Stomach (tissue), 9 donors: Measurements from ENCODE around the gene DEGS1. TPM values are rescaled to one million over a fixed set of nuclear protein-coding genes. Genes with fewer than 3 reads are reported as not detected.

ENCODE experiments used
- DNase-seq, 2 donors: peaks; one replicate each; pipeline versions ENCODE4 v3.0.0 to v3.0.0-alpha.2; 2013 to 2019
- H3K27ac ChIP-seq, 5 donors: fragments of 200-600 bp in 4 of 5; sonication (generic) in 4 of 5; one replicate each; pipeline ENCODE4 v1.5.1; 2013 to 2019; ENCODE audit warnings: mild to moderate bottlenecking in 1 of 5, moderate library complexity in 1 of 5
- H3K27me3 ChIP-seq, 3 donors: fragments of 200-600 bp; sonication (generic); one replicate each; pipeline ENCODE4 v1.5.1; 2017 to 2019; ENCODE audit warnings: mixed run types in 1 of 3
- H3K36me3 ChIP-seq, 4 donors: fragments of 200-600 bp; sonication (generic); 1 replicate in 3 of 4; 2 replicates in 1 of 4; pipeline ENCODE4 v1.5.1; 2016 to 2019
- H3K4me1 ChIP-seq, 4 donors: fragments of 200-600 bp; sonication (generic); one replicate each; pipeline ENCODE4 v1.5.1; 2016 to 2019
- H3K4me3 ChIP-seq, 4 donors: fragments of 200-600 bp; sonication (generic) in 3 of 4; one replicate each; pipeline ENCODE4 v1.5.1; 2016 to 2019; ENCODE audit warnings: mild to moderate bottlenecking in 1 of 4
- H3K9me3 ChIP-seq, 4 donors: fragments of 200-600 bp; sonication (generic); one replicate each; pipeline ENCODE4 v1.5.1; 2016 to 2019
- EP300 ChIP-seq: sonication (generic); formaldehyde crosslinking; IDR thresholded peaks from one replicate; pipeline ENCODE4 v1.6.1; 2017; ENCODE audit warnings: antibody characterized with exemption
- POLR2A ChIP-seq, 4 donors: fragments of 450-650 bp; IDR thresholded peaks; one replicate each; pipeline ENCODE4 v1.6.1; 2016; ENCODE audit warnings: antibody characterized with exemption in 4 of 4, control low read depth in 2 of 4, mild to moderate bottlenecking in 1 of 4, moderate library complexity in 1 of 4
- POLR2AphosphoS5 ChIP-seq, 3 donors: sonication (generic); formaldehyde crosslinking; IDR thresholded peaks; one replicate each; pipeline ENCODE4 v1.6.1; 2016; ENCODE audit warnings: antibody characterized with exemption in 3 of 3
- WGBS, 5 donors: extraction: QIAGEN DNeasy Blood & Tissue Kit in 3 of 5; methylation state at CpG; one replicate each; pipeline versions ENCODE4 v1.1.5 to v1.1.7; 2013 to 2018; 5-methylcytosine and 5-hydroxymethylcytosine counted together
- intact Hi-C: fragments of 100-400 bp; cut with DNase I; formaldehyde crosslinking; loops from one replicate; pipeline ENCODE4 v1.15.1; 2023; ENCODE audit warnings: low total_unique reads
- polyA plus RNA-seq, 3 donors: library from polyadenylated mRNA; stranded (reverse); fragments of 200-250 nt; gene quantifications; one replicate each; pipeline ENCODE4 v1.2.3, GENCODE V29; 2013
- total RNA-seq, 5 donors: library from RNA; depleted of rRNA; stranded (reverse); fragments of >200 nt; gene quantifications; one replicate each; pipeline versions ENCODE4 v1.1.0 to v1.2.3, GENCODE V29; 2014 to 2016
- TF ChIP-seq, protein P1 (sequence below), 7 experiments: fragments of 450-650 bp in 4 of 7; fragments of 200-600 bp in 3 of 7; sonication (generic) in 3 of 7; IDR thresholded peaks; one replicate each; pipeline ENCODE4 v1.5.1; 2016 to 2019; ENCODE audit warnings: antibody characterized with exemption in 7 of 7, control low read depth in 2 of 7, mild to moderate bottlenecking in 1 of 7
- donor health status: healthy with polysubstance abuse.
- donor health status: Bipolar disorder and iron deficiency.
- donor health status: healthy.

DEGS1 gene
- total and polyA plus RNA-seq, 8 donors = 6.4 to 109 (median 41.0) TPM

GRCh38 chr1:224138198-224138597 lies 44.8 kb upstream of the DEGS1 start:
- peaks cover 31 to 94% (median 92%) of the 10 kb centered on the region in 4 donors for H3K36me3 ChIP-seq
- no peaks in the 10 kb centered on the region for H3K4me1 ChIP-seq
- H3K27ac ChIP-seq = no peak overlapping the region
- H3K9me3 ChIP-seq = no peaks in the 10 kb centered on the region
- DNase-seq = no peak
- H3K4me3 ChIP-seq = no peak overlapping the region
- intact Hi-C loops = no loop called here
- TF ChIP-seq POLR2AphosphoS5 (IDR thresholded peaks at IDR 0.05) (no peak), EP300 (no peak), POLR2A (IDR thresholded peaks at IDR 0.05) (no peak)
- TF ChIP-seq, protein P1, sequence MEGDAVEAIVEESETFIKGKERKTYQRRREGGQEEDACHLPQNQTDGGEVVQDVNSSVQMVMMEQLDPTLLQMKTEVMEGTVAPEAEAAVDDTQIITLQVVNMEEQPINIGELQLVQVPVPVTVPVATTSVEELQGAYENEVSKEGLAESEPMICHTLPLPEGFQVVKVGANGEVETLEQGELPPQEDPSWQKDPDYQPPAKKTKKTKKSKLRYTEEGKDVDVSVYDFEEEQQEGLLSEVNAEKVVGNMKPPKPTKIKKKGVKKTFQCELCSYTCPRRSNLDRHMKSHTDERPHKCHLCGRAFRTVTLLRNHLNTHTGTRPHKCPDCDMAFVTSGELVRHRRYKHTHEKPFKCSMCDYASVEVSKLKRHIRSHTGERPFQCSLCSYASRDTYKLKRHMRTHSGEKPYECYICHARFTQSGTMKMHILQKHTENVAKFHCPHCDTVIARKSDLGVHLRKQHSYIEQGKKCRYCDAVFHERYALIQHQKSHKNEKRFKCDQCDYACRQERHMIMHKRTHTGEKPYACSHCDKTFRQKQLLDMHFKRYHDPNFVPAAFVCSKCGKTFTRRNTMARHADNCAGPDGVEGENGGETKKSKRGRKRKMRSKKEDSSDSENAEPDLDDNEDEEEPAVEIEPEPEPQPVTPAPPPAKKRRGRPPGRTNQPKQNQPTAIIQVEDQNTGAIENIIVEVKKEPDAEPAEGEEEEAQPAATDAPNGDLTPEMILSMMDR (IDR thresholded peaks at IDR 0.05) = no peak
- no peaks in the 10 kb centered on the region for H3K27me3 ChIP-seq
- WGBS, 5 donors = 78 to 91% (median 88%) methylated on average over 3 of the region's 3 CpGs

GRCh38 chr1:224141693-224142092 lies 41.3 kb upstream of the DEGS1 start:
- H3K27me3 ChIP-seq = no peaks in the 10 kb centered on the region

GRCh38 chr1:224149709-224150108 lies 33.3 kb upstream of the DEGS1 start:
- Histone ChIP-seq H3K4me1 (no peaks in the 10 kb centered on the region), H3K27ac (no peak overlapping the region), H3K4me3 (no peak overlapping the region), H3K9me3 (no peaks in the 10 kb centered on the region), H3K36me3 (peaks cover 0 to 34% (median 33%) of the 10 kb centered on the region in 4 donors), H3K27me3 (no peaks in the 10 kb centered on the region)
- 55 to 75% (median 67%) methylated on average over 1 of the region's 1 CpG for WGBS, 5 donors
- DNase-seq = no peak
- TF ChIP-seq POLR2A (IDR thresholded peaks at IDR 0.05) (no peak), POLR2AphosphoS5 (IDR thresholded peaks at IDR 0.05) (no peak), EP300 (no peak)
- intact Hi-C loops = no loop called here

More at GRCh38 chr1:224141693-224142092, 41.3 kb upstream of the DEGS1 start:
- H3K36me3 ChIP-seq = peaks cover 26 to 79% (median 76%) of the 10 kb centered on the region in 4 donors
- no peaks in the 10 kb centered on the region for H3K9me3 ChIP-seq
- H3K4me3 ChIP-seq = no peak overlapping the region
- intact Hi-C loops = no loop called here
- TF ChIP-seq EP300 (no peak), POLR2AphosphoS5 (IDR thresholded peaks at IDR 0.05) (no peak), POLR2A (IDR thresholded peaks at IDR 0.05) (no peak)
- TF ChIP-seq, protein P1 (IDR thresholded peaks at IDR 0.05) = no peak
- 89 to 97% (median 95%) methylated on average over 3 of the region's 3 CpGs for WGBS, 5 donors
- DNase-seq = no peak
- no peaks in the 10 kb centered on the region for H3K4me1 ChIP-seq
- no peak overlapping the region for H3K27ac ChIP-seq

GRCh38 chr1:224151117-224151516 lies 31.9 kb upstream of the DEGS1 start:
- no peaks in the 10 kb centered on the region for H3K27me3 ChIP-seq
- no peak overlapping the region for H3K4me3 ChIP-seq
- H3K36me3 ChIP-seq = peaks cover 0 to 42% (median 37%) of the 10 kb centered on the region in 4 donors
- TF ChIP-seq POLR2A (IDR thresholded peaks at IDR 0.05) (no peak), POLR2AphosphoS5 (IDR thresholded peaks at IDR 0.05) (no peak), EP300 (no peak)
- TF ChIP-seq, protein P1 (IDR thresholded peaks at IDR 0.05) = no peak
- 75 to 93% (median 80%) methylated on average over 3 of the region's 3 CpGs for WGBS, 5 donors
- H3K4me1 ChIP-seq = no peaks in the 10 kb centered on the region
- H3K27ac ChIP-seq = no peak overlapping the region
- intact Hi-C loops = no loop called here
- H3K9me3 ChIP-seq = no peaks in the 10 kb centered on the region
- DNase-seq = no peak

DNA sequence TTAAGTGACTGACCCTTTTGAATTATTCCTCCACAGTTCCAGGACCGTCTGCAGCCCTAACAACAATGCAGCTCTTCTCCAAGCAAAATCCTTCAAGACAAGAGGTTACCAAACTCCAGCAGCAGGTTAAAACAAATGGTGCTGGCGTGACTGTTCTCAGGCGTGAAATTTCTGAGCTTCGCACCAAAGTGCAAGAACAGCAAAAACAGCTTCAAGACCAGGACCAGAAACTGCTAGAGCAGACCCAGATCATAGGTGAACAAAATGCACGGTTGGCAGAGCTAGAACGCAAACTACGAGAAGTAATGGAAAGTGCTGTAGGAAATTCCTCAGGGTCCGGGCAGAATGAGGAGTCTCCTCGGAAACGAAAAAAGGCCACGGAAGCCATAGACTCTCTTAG lies 25.7 kb upstream of the DEGS1 start:
- H3K9me3 ChIP-seq = no peaks in the 10 kb centered on the region

More for the DNA sequence above, 25.7 kb upstream of the DEGS1 start:
- TF ChIP-seq EP300 (no peak), POLR2A (IDR thresholded peaks at IDR 0.05) (no peak), POLR2AphosphoS5 (IDR thresholded peaks at IDR 0.05) (no peak)
- TF ChIP-seq, protein P1 (IDR thresholded peaks at IDR 0.05) = no peak
- Histone ChIP-seq H3K36me3 (peaks cover 32 to 84% (median 77%) of the 10 kb centered on the region in 4 donors), H3K27ac (no peak overlapping the region), H3K4me1 (no peaks in the 10 kb centered on the region), H3K4me3 (no peak overlapping the region), H3K27me3 (no peaks in the 10 kb centered on the region)
- no peak for DNase-seq
- WGBS, 5 donors = 89 to 94% (median 92%) methylated on average over 11 of the region's 11 CpGs
- intact Hi-C loops = no loop called here
